K562 treated with DMSO at 1 percent for 48 hours (cell line): ENCODE results near the gene TMEM183A. TPM values are rescaled to one million over a fixed set of nuclear protein-coding genes. Genes with fewer than 3 reads are reported as not detected.

Experiments
- total RNA-seq: library from RNA; unstranded; fragments of 300-600 nt; gene quantifications from 2 replicates; pipeline ENCODE4 v1.2.3, GENCODE V29; 2022; ENCODE audit warnings: low replicate concordance; ENCODE audit errors: extremely low read depth

The TMEM183A gene, protein sequence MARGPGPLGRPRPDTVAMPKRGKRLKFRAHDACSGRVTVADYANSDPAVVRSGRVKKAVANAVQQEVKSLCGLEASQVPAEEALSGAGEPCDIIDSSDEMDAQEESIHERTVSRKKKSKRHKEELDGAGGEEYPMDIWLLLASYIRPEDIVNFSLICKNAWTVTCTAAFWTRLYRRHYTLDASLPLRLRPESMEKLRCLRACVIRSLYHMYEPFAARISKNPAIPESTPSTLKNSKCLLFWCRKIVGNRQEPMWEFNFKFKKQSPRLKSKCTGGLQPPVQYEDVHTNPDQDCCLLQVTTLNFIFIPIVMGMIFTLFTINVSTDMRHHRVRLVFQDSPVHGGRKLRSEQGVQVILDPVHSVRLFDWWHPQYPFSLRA
- not detected in 2 replicates for total RNA-seq

DNA sequence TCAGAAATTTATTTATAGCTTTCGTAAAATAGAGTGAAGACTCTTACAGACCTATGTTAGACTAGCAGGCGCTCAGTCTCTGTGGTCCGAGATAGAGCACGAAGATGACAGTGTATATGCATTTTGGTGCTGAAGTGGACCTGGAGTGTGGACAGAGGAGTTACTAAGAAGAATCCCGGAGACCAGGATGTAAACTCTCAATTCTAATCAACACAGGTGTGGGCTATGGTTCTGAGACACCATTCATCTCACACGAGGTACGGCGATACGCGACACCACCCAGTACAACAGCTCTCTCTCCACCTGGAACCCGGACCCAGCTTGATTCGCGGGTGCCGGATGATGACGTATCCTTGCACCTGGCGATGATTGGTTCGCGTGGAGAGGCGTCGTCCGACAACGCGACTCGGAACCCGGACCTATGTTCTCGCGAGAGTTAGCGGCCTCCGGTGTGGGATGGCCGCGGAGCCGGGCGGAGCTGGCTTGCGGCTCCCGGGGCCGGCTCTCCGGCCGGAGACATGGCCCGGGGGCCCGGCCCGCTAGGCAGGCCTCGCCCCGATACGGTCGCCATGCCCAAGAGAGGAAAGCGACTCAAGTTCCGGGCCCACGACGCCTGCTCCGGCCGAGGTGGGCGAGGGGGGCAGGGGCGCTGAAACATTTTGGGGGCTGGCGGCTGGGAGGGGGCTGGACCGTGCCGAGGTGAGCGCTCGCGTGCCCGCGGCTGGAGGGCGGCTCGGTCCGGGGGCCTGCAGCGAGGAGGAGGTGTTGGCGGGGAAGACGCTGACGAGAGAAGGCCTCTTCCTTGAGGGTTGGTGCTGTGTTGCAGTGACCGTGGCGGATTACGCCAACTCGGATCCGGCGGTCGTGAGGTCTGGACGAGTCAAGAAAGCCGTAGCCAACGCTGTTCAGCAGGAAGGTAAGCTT is at the start of gene TMEM183A:
Gene TMEM183A (plus strand): TSS at position 427 of the 924 bp plus-strand sequence. CDS start 92 bp downstream, at position 519.

DNA sequence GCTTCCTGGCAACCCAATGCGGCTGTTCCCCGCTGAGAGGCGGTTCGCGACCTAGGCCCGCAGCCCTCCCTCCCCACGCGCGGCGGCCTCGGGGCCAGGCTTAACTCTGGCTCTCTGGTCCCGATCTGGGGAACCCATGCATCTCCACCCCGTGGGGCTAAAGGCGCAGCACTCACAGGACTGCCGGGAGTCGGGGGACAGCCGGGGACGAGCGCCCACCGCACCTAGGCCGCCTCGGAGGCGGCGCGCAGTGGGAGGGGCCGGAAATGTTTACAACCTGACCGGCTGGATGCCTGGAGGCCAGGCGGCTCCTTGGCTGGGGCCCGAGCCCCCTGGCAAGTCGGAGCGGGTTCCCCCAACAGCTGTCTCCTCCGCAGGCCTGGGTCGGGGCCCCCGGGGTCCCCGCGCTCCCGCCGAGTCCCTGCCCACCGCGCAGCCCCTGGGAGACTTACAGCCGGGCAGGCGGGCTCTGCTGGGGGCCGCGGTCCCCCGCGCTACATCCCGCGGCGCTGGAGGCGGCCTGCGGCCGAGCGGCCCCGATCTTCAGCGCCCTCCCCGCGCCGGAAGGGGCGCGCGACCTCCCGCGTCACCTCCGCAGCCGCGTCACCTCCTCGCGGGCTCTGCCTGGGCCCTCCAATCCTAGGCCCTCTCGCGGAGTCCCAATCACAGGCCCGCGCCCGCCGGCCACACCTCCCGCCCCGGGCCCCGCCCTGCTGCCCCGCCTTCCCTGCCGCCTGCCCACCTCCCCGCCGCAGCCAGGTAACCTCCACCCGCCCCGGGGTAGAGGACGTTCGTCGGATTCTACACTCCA is 49.2 kb upstream of the TMEM183A start, which contains the start of gene ADIPOR1:
Gene ADIPOR1 (minus strand): TSS at position 580 of the 811 bp plus-strand sequence. CDS start 7,242 bp downstream, outside the sequence.

DNA sequence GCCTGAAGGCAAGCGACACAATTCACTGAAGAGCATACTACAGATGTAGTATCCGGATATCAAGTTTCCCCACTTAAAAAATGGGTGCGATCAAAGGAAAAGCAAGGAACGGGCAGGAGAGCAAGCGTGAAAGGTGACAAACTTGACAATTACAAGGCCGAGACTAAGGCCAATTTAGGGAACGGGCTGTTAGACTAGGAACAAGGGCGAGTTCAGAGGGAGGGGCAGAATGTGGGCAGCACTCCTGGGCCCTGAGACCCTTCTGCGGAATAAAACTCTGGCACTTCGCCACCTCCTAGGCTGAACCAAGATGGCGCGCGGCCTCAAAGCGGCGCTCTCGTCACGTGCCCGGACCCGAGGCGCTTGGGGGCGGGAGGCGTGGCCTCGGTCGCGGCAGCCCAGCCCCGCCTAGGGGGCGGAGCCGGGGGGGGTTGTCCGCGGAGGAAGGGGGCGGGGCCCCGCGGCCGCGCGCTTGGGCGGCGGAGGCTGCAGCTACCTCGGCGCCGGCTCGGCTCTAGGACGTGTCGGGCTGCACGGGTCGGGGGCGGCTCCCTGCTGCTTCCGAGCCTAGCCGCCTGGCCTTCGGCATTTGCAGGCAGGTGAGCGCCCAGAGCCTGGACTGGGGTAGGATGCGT is 19.0 kb downstream of the TMEM183A start, which contains the start of gene PPFIA4:
Gene PPFIA4 (plus strand): TSS at position 461 of the 635 bp plus-strand sequence. CDS start 12,518 bp downstream, outside the sequence.

Other genes starting within 250 kb of the TMEM183A start
- not detected in 2 replicates for gene KDM5B, start 199.0 kb upstream of the TMEM183A start, total RNA-seq
- gene PCAT6, start 196.4 kb upstream of the TMEM183A start, total RNA-seq, result not detected in 2 replicates
- not detected in 2 replicates for gene RABIF, start 118.2 kb upstream of the TMEM183A start, total RNA-seq
- gene KLHL12, start 80.1 kb upstream of the TMEM183A start, total RNA-seq, result not detected in 2 replicates
- not detected in 2 replicates for gene ADIPOR1, start 49.1 kb upstream of the TMEM183A start, total RNA-seq
- gene CYB5R1, start 40.1 kb upstream of the TMEM183A start, total RNA-seq, result not detected in 2 replicates
- gene PPFIA4, start 19.1 kb downstream of the TMEM183A start, total RNA-seq, result not detected in 2 replicates
- gene MYOG, start 78.6 kb downstream of the TMEM183A start, total RNA-seq, result not detected in 2 replicates
- not detected in 2 replicates for gene ADORA1, start 120.4 kb downstream of the TMEM183A start, total RNA-seq
- not detected in 2 replicates for gene MYBPH, start 168.5 kb downstream of the TMEM183A start, total RNA-seq
- not detected in 2 replicates for gene CHI3L1, start 179.3 kb downstream of the TMEM183A start, total RNA-seq
- gene CHIT1, start 222.3 kb downstream of the TMEM183A start, total RNA-seq, result not detected in 2 replicates